ENCODE measurements around the gene TGFB2. TPM values are rescaled to one million over a fixed set of nuclear protein-coding genes. Genes with fewer than 3 reads are reported as not detected.

TGFB2 gene
- total RNA-seq: 9.5 and 50.7 TPM in 2 replicates

GRCh38 chr1:218344814-218345672 lies at the start of gene TGFB2:
TSS of gene TGFB2 (plus strand) at chr1:218345336. CDS start at chr1:218346702, 1,366 bp downstream.

Other genes starting within 250 kb of the TGFB2 start
- gene RRP15, start 60.0 kb upstream of the TGFB2 start, total RNA-seq: 4.0 and 5.3 TPM in 2 replicates